H9 (cell line): ENCODE measurements around the gene BPGM. TPM values are rescaled to one million over a fixed set of nuclear protein-coding genes. Genes with fewer than 3 reads are reported as not detected.

Source experiments
- DNase-seq: peaks from one replicate; pipeline ENCODE4 v3.0.0-alpha.2; 2017
- H2AFZ ChIP-seq: one replicate; pipeline ENCODE4 v1.6.1; 2013; ENCODE audit warnings: mild to moderate bottlenecking, low read length, control low read depth, moderate library complexity
- H2AK5ac ChIP-seq: 2 replicates; pipeline ENCODE4 v1.6.1; 2013; ENCODE audit warnings: low read length, control low read depth, mixed read lengths; ENCODE audit not compliant: insufficient read length
- H2BK120ac ChIP-seq: one replicate; pipeline ENCODE4 v1.6.1; 2013; ENCODE audit warnings: low read depth, mild to moderate bottlenecking, low read length, control low read depth, inconsistent platforms; ENCODE audit not compliant: poor library complexity, severe bottlenecking
- H2BK12ac ChIP-seq: 2 replicates; pipeline ENCODE4 v1.6.1; 2013; ENCODE audit warnings: low read length, control low read depth, mixed read lengths, low read depth; ENCODE audit not compliant: insufficient read length
- H2BK15ac ChIP-seq: 2 replicates; pipeline ENCODE4 v1.6.1; 2013; ENCODE audit warnings: low read depth, low read length, control low read depth
- H2BK20ac ChIP-seq: one replicate; pipeline ENCODE4 v1.6.1; 2013; ENCODE audit warnings: low read depth, mild to moderate bottlenecking, low read length, control low read depth, inconsistent platforms; ENCODE audit not compliant: poor library complexity, severe bottlenecking
- H2BK5ac ChIP-seq: 2 replicates; pipeline ENCODE4 v1.6.1; 2013; ENCODE audit warnings: low read length, control low read depth, mixed read lengths; ENCODE audit not compliant: insufficient read length
- H3K14ac ChIP-seq: 2 replicates; pipeline ENCODE4 v1.6.1; 2013; ENCODE audit warnings: low read length, control low read depth; ENCODE audit not compliant: insufficient read depth
- H3K18ac ChIP-seq: 2 replicates; pipeline ENCODE4 v1.6.1; 2013; ENCODE audit warnings: low read depth, mild to moderate bottlenecking, mixed read lengths, low read length, control low read depth; ENCODE audit not compliant: insufficient read length
- H3K23ac ChIP-seq: 2 replicates; pipeline ENCODE4 v1.6.1; 2013; ENCODE audit warnings: low read length, control low read depth, mixed read lengths, low read depth; ENCODE audit not compliant: insufficient read length
- H3K23me2 ChIP-seq: 2 replicates; pipeline ENCODE4 v1.6.1; 2013; ENCODE audit warnings: low read depth, mild to moderate bottlenecking, mixed read lengths, low read length, control low read depth; ENCODE audit not compliant: insufficient read length, poor library complexity, severe bottlenecking
- H3K27ac ChIP-seq: 2 replicates; pipeline ENCODE4 v1.5.1; 2013; ENCODE audit warnings: low read length, control low read depth, mixed read lengths, low read depth; ENCODE audit not compliant: insufficient read length
- H3K27me3 ChIP-seq: 2 replicates; pipeline ENCODE4 v1.6.1; 2013; ENCODE audit warnings: low read length, control low read depth, inconsistent platforms; ENCODE audit not compliant: insufficient read depth
- H3K4ac ChIP-seq: 2 replicates; pipeline ENCODE4 v1.6.1; 2013; ENCODE audit warnings: low read depth, mild to moderate bottlenecking, control low read depth, inconsistent platforms, low read length, moderate library complexity
- H3K4me1 ChIP-seq: 2 replicates; pipeline ENCODE4 v1.6.1; 2013; ENCODE audit warnings: low read length, control low read depth, inconsistent platforms; ENCODE audit not compliant: insufficient read depth
- H3K4me2 ChIP-seq: 2 replicates; pipeline ENCODE4 v1.6.1; 2013; ENCODE audit warnings: low read length, control low read depth, mixed read lengths; ENCODE audit not compliant: insufficient read length, insufficient read depth
- H3K56ac ChIP-seq: 2 replicates; pipeline ENCODE4 v1.6.1; 2013; ENCODE audit warnings: low read depth, mild to moderate bottlenecking, mixed read lengths, low read length, control low read depth; ENCODE audit not compliant: insufficient read length
- H3K79me1 ChIP-seq: 2 replicates; pipeline ENCODE4 v1.6.1; 2013; ENCODE audit warnings: low read depth, mild to moderate bottlenecking, moderate library complexity, low read length, control low read depth, inconsistent platforms; ENCODE audit not compliant: insufficient read depth, poor library complexity, severe bottlenecking
- H3K79me2 ChIP-seq: 2 replicates; pipeline ENCODE4 v1.6.1; 2013; ENCODE audit warnings: low read length, control low read depth, inconsistent platforms; ENCODE audit not compliant: insufficient read depth
- H3K9ac ChIP-seq: 2 replicates; pipeline ENCODE4 v1.6.1; 2013; ENCODE audit warnings: low read length, control low read depth, mixed read lengths; ENCODE audit not compliant: insufficient read length; ENCODE audit errors: extremely low read depth
- H3K9me3 ChIP-seq: one replicate; pipeline ENCODE4 v1.6.1; 2013; ENCODE audit warnings: low read depth, low read length, inconsistent platforms; ENCODE audit not compliant: control insufficient read depth
- H3T11ph ChIP-seq: one replicate; pipeline ENCODE4 v1.6.1; 2013; ENCODE audit warnings: mild to moderate bottlenecking, low read length, control low read depth, inconsistent platforms
- H4K20me1 ChIP-seq: one replicate; pipeline ENCODE4 v1.6.1; 2013; ENCODE audit not compliant: control insufficient read depth, insufficient read length, insufficient read depth
- H4K5ac ChIP-seq: 2 replicates; pipeline ENCODE4 v1.6.1; 2013; ENCODE audit warnings: low read depth, mild to moderate bottlenecking, mixed read lengths, low read length, control low read depth; ENCODE audit not compliant: insufficient read length
- H4K8ac ChIP-seq: replicated peaks from 2 replicates; pipeline ENCODE4 v1.6.1; 2013; ENCODE audit warnings: low read length, control low read depth, mixed read lengths, low read depth; ENCODE audit not compliant: insufficient read length
- H4K91ac ChIP-seq: 2 replicates; pipeline ENCODE4 v1.6.1; 2013; ENCODE audit warnings: low read depth, mild to moderate bottlenecking, moderate library complexity, mixed read lengths, low read length, control low read depth; ENCODE audit not compliant: insufficient read length
- H3K27ac Mint-ChIP-seq, 3 experiments: 2 replicates in 2 of 3; 3 replicates in 1 of 3; pipeline ENCODE4 v1.8.0; 2020 to 2021; ENCODE audit warnings: mixed read lengths in 3 of 3, mild to moderate bottlenecking in 1 of 3, moderate library complexity in 1 of 3
- H3K27me3 Mint-ChIP-seq: 2 replicates; pipeline ENCODE4 v1.8.0; 2021; ENCODE audit warnings: low read depth, mild to moderate bottlenecking, moderate library complexity, mixed read lengths
- H3K36me3 Mint-ChIP-seq, 3 experiments: 2 replicates in 2 of 3; 3 replicates in 1 of 3; pipeline ENCODE4 v1.8.0; 2020 to 2021; ENCODE audit warnings: low read depth in 3 of 3, mixed read lengths in 3 of 3; ENCODE audit not compliant: insufficient read depth in 1 of 3
- H3K4me1 Mint-ChIP-seq, 2 experiments: 2 replicates each; pipeline ENCODE4 v1.8.0; 2020; ENCODE audit warnings: mixed read lengths in 2 of 2
- H3K4me3 Mint-ChIP-seq, 2 experiments: 2 replicates in 1 of 2; 3 replicates in 1 of 2; pipeline ENCODE4 v1.8.0; 2020 to 2021; ENCODE audit warnings: mild to moderate bottlenecking in 2 of 2, mixed read lengths in 2 of 2, moderate library complexity in 1 of 2
- H3K9me3 Mint-ChIP-seq, 2 experiments: 2 replicates in 1 of 2; 3 replicates in 1 of 2; pipeline ENCODE4 v1.8.0; 2020; ENCODE audit warnings: mild to moderate bottlenecking in 2 of 2, mixed read lengths in 2 of 2, moderate library complexity in 1 of 2
- CTCF ChIP-seq: fragments of 200-600 bp; sonication (generic); conservative IDR thresholded peaks from 3 replicates; pipeline ENCODE4 v1.8.0; 2021; ENCODE audit warnings: antibody characterized with exemption, mild to moderate bottlenecking
- WGBS: extraction: QIAGEN DNeasy Blood & Tissue Kit; methylation state at CpG from one replicate; pipeline ENCODE4 v1.1.7; 2013; ENCODE audit warnings: missing lambda C conversion rate, low lambda C conversion rate, mixed read lengths; ENCODE audit not compliant: insufficient read length; ENCODE audit errors: extremely low coverage; 5-methylcytosine and 5-hydroxymethylcytosine counted together
- total RNA-seq: library from RNA; stranded (reverse); gene quantifications from 2 replicates; pipeline ENCODE4 v1.2.1, GENCODE V29; 2021

BPGM gene
- total RNA-seq, 1 experiment from 2014 or later = 14.4 TPM

GRCh38 chr7:134696261-134696660 is 49.6 kb downstream of the BPGM start:
- peaks cover 20 to 22% of the 10 kb centered on the region in 2 experiments for H3K4me1 Mint-ChIP-seq
- H3K23ac ChIP-seq = no peak overlapping the region

More at GRCh38 chr7:134696261-134696660, 49.6 kb downstream of the BPGM start:
- Histone ChIP-seq H3K9ac (no peak overlapping the region), H3K4me1 (no peaks in the 10 kb centered on the region), H3K9me3 (no peaks in the 10 kb centered on the region), H2BK120ac (no peak overlapping the region), H3K27ac (no peak overlapping the region), H3K79me1 (no peaks in the 10 kb centered on the region), H3K27me3 (no peaks in the 10 kb centered on the region), H2BK12ac (no peak overlapping the region), H3K23me2 (no peaks in the 10 kb centered on the region), H2BK5ac (no peak overlapping the region), H3K14ac (no peak overlapping the region), H4K8ac (no peak overlapping the region), H4K20me1 (no peaks in the 10 kb centered on the region), H3T11ph (no peak overlapping the region), H4K5ac (no peak overlapping the region), H3K4me2 (no peak overlapping the region), H2AFZ (no peak overlapping the region), H3K79me2 (no peaks in the 10 kb centered on the region), H2BK15ac (no peak overlapping the region), H3K56ac (no peak overlapping the region), H3K4ac (no peak overlapping the region), H3K18ac (no peak overlapping the region), H2AK5ac (no peak overlapping the region), H4K91ac (no peak overlapping the region), H2BK20ac (no peak overlapping the region)
- H3K27me3 Mint-ChIP-seq = no peaks in the 10 kb centered on the region
- H3K9me3 Mint-ChIP-seq = no peaks in the 10 kb centered on the region
- no peak overlapping the region; a peak in 1 of 7 replicates for H3K27ac Mint-ChIP-seq
- no peak for DNase-seq
- no peak overlapping the region for H3K4me3 Mint-ChIP-seq
- no peak for TF ChIP-seq CTCF
- no peaks in the 10 kb centered on the region for H3K36me3 Mint-ChIP-seq
- WGBS = no CpG with 5 or more reads among the region's 5 CpGs
